K562 (cell line): ENCODE data around the gene ELAC2. TPM values are rescaled to one million over a fixed set of nuclear protein-coding genes. Genes with fewer than 3 reads are reported as not detected.
A peak's percentile ranks its signal among the peaks of the same experiment; 100 is the strongest.

ENCODE experiments used
- ARID1B ChIP-seq: fragments of 450-650 bp; IDR thresholded peaks from 2 replicates; pipeline ENCODE4 v1.6.1; 2016; ENCODE audit warnings: antibody characterized with exemption, mild to moderate bottlenecking, inconsistent platforms
- CEBPZ ChIP-seq: fragments of 150-350 bp; IDR thresholded peaks from 2 replicates; pipeline ENCODE4 v1.6.1; 2014; ENCODE audit warnings: low read depth, mild to moderate bottlenecking, low read length, borderline replicate concordance
- CSDE1 ChIP-seq, 2 experiments: fragments of 450-650 bp; IDR thresholded peaks; 2 replicates each; pipeline ENCODE4 v1.6.1; 2016; ENCODE audit warnings: mild to moderate bottlenecking in 1 of 2
- FOXJ3 ChIP-seq: sonication (generic); formaldehyde crosslinking; IDR thresholded peaks from 2 replicates; pipeline ENCODE4 v1.4.0; 2020; ENCODE audit warnings: mild to moderate bottlenecking, missing genetic modification reagents
- HDAC6 ChIP-seq: IDR thresholded peaks from 2 replicates; pipeline ENCODE4 v1.6.1; 2012; ENCODE audit warnings: low read depth, mild to moderate bottlenecking, control low read depth, inconsistent platforms, low read length, moderate library complexity
- HDAC8 ChIP-seq: fragments of 450-650 bp; IDR thresholded peaks from 2 replicates; pipeline ENCODE4 v1.6.1; 2016; ENCODE audit warnings: mild to moderate bottlenecking, missing genetic modification characterization, moderate library complexity, missing compliant biosample characterization
- KLF1 ChIP-seq: fragments of 450-650 bp; IDR thresholded peaks from 2 replicates; pipeline ENCODE4 v1.6.1; 2016; ENCODE audit warnings: missing genetic modification characterization, missing compliant biosample characterization
- MCM7 ChIP-seq, 2 experiments: fragments of 450-650 bp; IDR thresholded peaks; 2 replicates each; pipeline ENCODE4 v1.6.1; 2016 to 2018
- NBN ChIP-seq: fragments of 450-650 bp; IDR thresholded peaks from 2 replicates; pipeline ENCODE4 v1.6.1; 2016; ENCODE audit warnings: low read depth, mild to moderate bottlenecking
- NCOR1 ChIP-seq: fragments of 450-650 bp; IDR thresholded peaks from 2 replicates; pipeline ENCODE4 v1.6.1; 2016; ENCODE audit warnings: mild to moderate bottlenecking, moderate library complexity
- PATZ1 ChIP-seq: fragments of 250-450 bp; sonication (Bioruptor Pico); IDR thresholded peaks from 2 replicates; pipeline ENCODE4 v1.5.0; 2020; ENCODE audit warnings: mild to moderate bottlenecking, borderline replicate concordance
- PTBP1 ChIP-seq: fragments of 200-400 bp; formaldehyde crosslinking; IDR thresholded peaks from 2 replicates; pipeline ENCODE4 v1.6.1; 2017; ENCODE audit warnings: low read depth, low read length
- RB1 ChIP-seq: fragments of 450-650 bp; IDR thresholded peaks from 2 replicates; pipeline ENCODE4 v1.6.1; 2017; ENCODE audit warnings: low read depth, mild to moderate bottlenecking
- SAFB ChIP-seq: fragments of 200-400 bp; formaldehyde crosslinking; IDR thresholded peaks from 2 replicates; pipeline ENCODE4 v1.6.1; 2017; ENCODE audit warnings: low read depth, low read length, borderline replicate concordance
- SAP30 ChIP-seq: fragments of 200-600 bp; sonication (generic); IDR thresholded peaks from 2 replicates; pipeline ENCODE4 v1.6.1; 2012; ENCODE audit warnings: borderline replicate concordance, low read depth, mild to moderate bottlenecking, moderate library complexity, low read length, control low read depth, inconsistent platforms; ENCODE audit not compliant: insufficient read depth, poor library complexity, severe bottlenecking
- SMARCA4 ChIP-seq: fragments of 450-650 bp; IDR thresholded peaks from 2 replicates; pipeline ENCODE4 v1.6.1; 2016
- SUPT5H ChIP-seq: fragments of 450-650 bp; IDR thresholded peaks from 2 replicates; pipeline ENCODE4 v1.6.1; 2016
- ZMIZ1 ChIP-seq, 2 experiments: fragments of 150-350 bp in 1 of 2; IDR thresholded peaks; 2 replicates each; pipeline ENCODE4 v1.6.1; 2012 to 2016; ENCODE audit warnings: low read depth in 2 of 2, low read length in 2 of 2, mild to moderate bottlenecking in 1 of 2, moderate library complexity in 1 of 2
- ZNF124 ChIP-seq: sonication (generic); formaldehyde crosslinking; IDR thresholded peaks from 2 replicates; pipeline ENCODE4 v1.8.1; 2022; ENCODE audit warnings: missing genetic modification reagents
- ZNF408 ChIP-seq: fragments of 250-450 bp; sonication (Bioruptor Pico); IDR thresholded peaks from 2 replicates; pipeline ENCODE4 v1.4.0; 2020; ENCODE audit warnings: low read depth, mild to moderate bottlenecking, moderate library complexity
- polyA plus RNA-seq, 8 experiments: library from polyadenylated mRNA; depleted of rRNA in 4 of 8; stranded (reverse) in 5 of 8; unstranded in 3 of 8; fragments of >200 nt; fragmentation: Nextera tagmentation in 2 of 8; fragmentation: Illumina TruSeq in 1 of 8; extraction: Ambion mirVana in 2 of 8; extraction: Trizol in 1 of 8; gene quantifications; 2 replicates each; pipeline versions ENCODE4 v1.2.1 to v1.2.3, GENCODE V29; 2011 to 2014; ENCODE audit warnings: inconsistent platforms in 1 of 8, missing spikeins in 1 of 8
- total RNA-seq, 7 experiments: library from RNA; depleted of rRNA in 6 of 7; stranded (reverse); fragments of >200 nt in 6 of 7; fragmentation: Illumina TruSeq in 2 of 7; extraction: Trizol in 2 of 7; gene quantifications; 2 replicates each; pipeline versions ENCODE4 v1.2.1 to v1.2.3, GENCODE V29; 2011 to 2021; ENCODE audit warnings: low replicate concordance in 1 of 7

Gene ELAC2
- total and polyA plus RNA-seq, 9 of the 15 experiments (the other 6 are each of a cell fraction or from before 2014, with no cell fraction given), result 4.5 to 129 (median 70.6) TPM

- TF ChIP-seq HDAC8 (tag) (no peak), PATZ1 (CRISPR knock-in tag) (no peak), KLF1 (tag) (peak; percentile 61; the same call in 1 of the 2 replicates), ARID1B (peak; percentile 89), SAFB (no peak), RB1 (0 out of 2 replicates have a peak, but pooled peaks have one; percentile 49), SUPT5H (peak; percentile 80), ZMIZ1 (IDR thresholded peaks at IDR 0.05; ENCODE audit: low read depth in 2 of 2, low read length in 2 of 2) (no peak), CSDE1 (IDR thresholded peaks at IDR 0.05) (no peak; a peak in 1 of 4 replicates), ZNF408 (CRISPR knock-in tag) (no peak), HDAC6 (no peak), SAP30 (peak; percentile 77), PTBP1 (no peak), SMARCA4 (0 out of 2 replicates have a peak, but pooled peaks have one; percentile 73), ZNF124 (CRISPR knock-in tag) (no peak), CEBPZ (no peak), NCOR1 (peak; percentile 43; the same call in 1 of the 2 replicates), FOXJ3 (CRISPR knock-in tag) (no peak), MCM7 (IDR thresholded peaks at IDR 0.05) (no peak), NBN (0 out of 2 replicates have a peak, but pooled peaks have one; percentile 68)
These were observed at the start of gene ELAC2 (continued) for GRCh38 chr17:13017655-13018459.
